Activated CD8-positive, alpha-beta memory T cell treated with anti-CD3 and anti-CD28 coated beads for 24 hours (primary cell): Measurements from ENCODE around the gene RBM34.
A peak's percentile ranks its signal among the peaks of the same experiment; 100 is the strongest.
"Not testable (repeated sequence)": the region's sequence is repeated elsewhere in the genome, so short reads cannot be mapped to it uniquely, and the experiment has no call there.

Source experiments
- DNase-seq: peaks from one replicate; pipeline ENCODE4 v3.0.0-alpha.2; 2020

RBM34 gene

DNA sequence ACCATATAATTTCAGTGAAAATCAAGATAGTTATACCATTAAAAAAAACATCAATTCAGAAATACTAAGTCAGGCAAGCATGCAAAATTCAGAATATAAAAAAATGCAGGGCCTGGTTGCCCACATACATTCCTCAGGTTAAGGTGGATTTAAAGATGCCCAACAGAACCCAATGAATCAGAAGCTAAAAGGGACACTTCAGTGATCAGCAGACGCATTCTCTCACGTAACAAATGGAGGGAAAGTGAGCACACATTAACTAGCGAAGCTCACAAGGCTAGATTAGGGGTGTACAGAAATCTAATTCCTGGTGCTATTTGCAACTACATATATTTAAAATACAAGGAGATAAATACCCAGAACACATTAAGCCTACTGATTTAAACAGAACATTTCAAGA, 49.9 kb downstream of the RBM34 start:
- DNase-seq, result no peak

DNA sequence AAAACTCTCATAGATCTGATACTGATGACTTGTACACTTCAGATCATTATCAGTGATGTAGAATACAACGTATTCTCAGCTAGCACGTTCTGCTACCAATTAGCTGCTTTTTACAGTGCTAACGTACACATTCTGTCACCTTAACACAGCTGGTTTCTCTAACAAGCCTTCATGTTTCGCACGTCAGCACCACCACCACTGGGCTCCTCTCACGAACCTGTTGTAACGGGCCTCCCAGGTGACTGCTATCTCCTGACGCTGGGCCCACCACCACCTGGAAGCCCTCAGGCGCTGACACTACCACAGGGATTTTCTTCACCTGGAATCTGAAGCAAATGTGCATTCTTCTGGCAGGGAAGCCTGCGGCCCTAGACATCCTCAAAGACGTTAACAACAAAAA, 52.2 kb downstream of the RBM34 start:
- peak; percentile 50 for DNase-seq

DNA sequence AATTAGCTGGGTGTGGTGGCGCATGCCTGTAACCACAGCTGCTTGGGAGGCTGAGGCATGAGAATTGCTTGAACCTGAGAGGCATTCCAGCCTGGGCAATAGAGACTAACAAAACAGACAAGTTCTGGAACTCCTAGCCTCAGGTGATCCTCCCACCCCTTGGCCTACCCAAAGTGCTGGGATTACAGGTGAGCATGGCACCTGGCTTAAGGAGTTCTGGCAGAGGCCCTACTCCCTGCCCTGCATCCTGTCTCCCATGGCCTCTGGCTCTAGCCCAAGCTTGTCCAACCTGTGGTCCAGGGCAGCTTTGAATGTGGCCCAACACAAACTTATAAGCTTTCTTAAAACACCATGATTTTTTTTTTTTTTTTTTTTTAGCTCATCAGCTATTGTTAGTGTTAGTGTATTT, 52.9 kb downstream of the RBM34 start:
- peak; percentile 57 for DNase-seq

DNA sequence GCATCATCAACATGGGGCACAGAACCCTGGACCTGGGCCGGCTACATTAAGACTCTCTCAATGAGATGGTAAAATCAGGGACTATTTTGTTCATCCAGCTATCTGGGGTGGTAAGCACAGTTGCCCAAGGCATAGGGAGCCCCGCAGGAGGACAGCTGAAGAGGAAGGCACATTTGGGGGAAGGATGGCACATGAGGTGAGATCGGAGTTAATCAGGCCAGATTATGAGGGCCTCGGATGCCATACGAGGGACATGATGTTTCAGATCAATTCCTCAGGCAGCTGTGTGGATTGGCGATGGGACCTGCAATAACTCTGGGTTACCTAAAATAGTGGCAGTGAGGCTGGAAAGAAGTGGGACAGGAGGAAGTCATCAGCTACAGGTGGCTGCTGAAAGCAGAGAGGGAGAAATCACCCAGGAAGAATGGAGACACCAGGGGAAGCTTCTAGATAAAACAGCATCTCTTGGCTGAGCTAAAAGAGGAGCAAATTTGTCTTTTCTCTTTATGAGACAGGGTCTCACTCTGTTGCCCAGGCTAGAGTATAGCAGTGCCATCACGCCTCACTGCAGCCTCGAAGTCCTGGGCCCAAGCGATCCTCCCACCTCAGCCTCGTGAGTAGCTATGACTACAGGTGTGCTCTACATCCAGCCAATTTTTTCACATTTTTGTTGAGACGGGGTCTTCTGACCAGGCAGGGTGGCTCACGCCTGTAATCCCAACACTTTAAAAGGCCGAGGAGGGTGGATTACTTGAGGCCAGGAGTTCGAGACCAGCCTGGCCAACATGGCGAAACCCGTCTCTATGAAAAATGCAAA, 53.5 kb downstream of the RBM34 start:
- DNase-seq, result peak; percentile 55

- peak; percentile 54 for DNase-seq
Observed at GRCh38 chr1:235106457-235106856, 54.6 kb downstream of the RBM34 start.

DNA sequence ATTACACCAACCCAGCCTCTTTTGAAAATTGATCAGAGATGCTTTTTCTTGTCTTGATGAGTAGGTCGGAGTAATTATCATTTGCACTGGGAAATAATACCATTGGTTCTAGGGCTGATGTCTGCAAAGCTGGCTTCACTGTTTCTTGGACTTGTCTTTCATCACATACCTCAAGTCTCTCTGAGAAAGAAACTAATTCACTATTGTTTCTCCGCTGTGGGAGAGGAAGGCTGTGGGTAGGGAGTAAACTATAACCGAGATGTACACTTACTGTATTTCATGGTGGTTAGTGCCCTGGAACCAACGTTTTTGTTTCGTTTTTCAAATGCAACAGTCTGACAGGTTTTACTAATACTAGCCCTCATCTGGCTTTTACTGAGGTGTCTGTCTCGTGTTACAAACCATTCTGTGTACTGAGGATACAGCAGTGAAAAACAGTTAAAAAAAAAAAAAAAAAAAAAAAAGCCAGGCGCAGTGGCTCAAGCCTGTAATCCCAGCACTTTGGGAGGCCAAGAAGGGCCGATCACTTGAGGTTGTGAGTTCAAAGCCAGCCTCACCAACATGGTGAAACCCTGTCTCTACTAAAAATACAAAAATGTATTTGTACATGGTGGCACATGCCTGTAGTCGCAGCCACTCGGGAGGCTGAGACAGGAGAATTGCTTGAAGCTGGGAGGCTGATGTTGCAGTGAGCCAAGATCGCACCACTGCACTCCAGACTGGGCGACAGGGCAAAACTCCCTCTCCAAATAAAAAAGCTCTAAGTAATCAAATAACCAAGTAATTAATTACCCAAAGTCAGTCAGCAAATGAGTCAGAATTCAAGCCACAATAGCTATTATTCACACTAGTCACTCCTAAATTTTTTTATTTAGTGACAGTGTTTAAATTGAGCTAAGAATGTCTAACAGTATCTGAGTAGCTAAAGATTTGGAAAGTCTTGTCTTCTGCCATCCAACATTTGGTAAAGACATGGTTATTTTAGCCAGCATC, 55.7 kb downstream of the RBM34 start:
- peak; percentile 56 for DNase-seq

- peak; percentile 49 for DNase-seq
Observed at GRCh38 chr1:235102993-235103411, 58.0 kb downstream of the RBM34 start.

GRCh38 chr1:235102259-235102582, 58.8 kb downstream of the RBM34 start:
- no peak for DNase-seq

GRCh38 chr1:235101558-235102258, 59.3 kb downstream of the RBM34 start:
- DNase-seq, result peak; percentile 30

DNA sequence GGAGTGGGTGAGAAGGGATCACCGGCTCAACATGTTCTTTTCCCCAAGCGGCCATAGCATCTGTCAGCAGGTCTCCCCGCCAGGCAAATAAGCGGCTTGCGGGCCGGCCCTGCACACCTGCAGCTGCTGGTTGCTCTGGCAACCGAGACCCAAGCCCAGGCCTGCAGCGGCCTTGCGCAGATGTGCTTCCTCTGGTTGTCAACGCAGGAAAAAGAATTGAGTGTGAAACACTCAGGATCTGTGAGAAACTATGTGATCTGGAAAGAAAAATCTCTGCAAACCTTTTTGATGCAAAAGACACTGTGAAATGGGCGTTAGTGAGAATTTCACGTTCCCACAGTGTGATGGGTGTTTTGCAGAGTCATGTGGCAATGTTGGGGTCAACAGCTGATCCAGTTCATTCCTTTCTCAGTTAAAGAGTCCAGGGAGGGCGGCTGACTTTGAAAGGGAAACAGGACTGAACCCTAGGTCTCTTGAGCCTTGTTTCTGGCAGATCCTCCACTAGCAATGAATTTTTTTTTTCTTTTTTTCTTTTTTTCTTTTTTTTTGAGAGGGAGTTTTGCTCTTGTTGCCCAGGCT, 60.8 kb downstream of the RBM34 start:
- DNase-seq, result peak; percentile 42

GRCh38 chr1:235098991-235099390, 62.1 kb downstream of the RBM34 start:
- peak; percentile 50 for DNase-seq

DNA sequence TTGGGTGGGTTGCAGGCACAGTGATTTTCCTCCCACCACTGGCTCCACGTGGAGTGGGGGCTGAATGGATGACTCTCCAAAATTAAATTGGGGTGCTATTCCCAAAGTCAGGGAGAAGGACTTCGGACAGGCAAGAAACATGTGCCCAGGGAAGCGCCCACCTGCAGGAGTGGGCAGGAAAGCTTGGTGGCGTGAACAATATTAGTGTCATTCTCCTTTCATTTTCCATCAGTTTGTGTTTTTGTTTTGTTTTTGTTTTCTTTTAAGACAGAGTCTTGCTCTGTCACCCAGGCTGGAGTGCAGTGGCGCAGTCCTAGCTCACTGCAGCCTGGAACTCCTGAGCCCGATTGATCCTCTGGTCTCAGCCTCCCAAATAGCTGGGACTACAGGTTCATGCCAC, 62.5 kb downstream of the RBM34 start:
- peak; percentile 21 for DNase-seq

DNA sequence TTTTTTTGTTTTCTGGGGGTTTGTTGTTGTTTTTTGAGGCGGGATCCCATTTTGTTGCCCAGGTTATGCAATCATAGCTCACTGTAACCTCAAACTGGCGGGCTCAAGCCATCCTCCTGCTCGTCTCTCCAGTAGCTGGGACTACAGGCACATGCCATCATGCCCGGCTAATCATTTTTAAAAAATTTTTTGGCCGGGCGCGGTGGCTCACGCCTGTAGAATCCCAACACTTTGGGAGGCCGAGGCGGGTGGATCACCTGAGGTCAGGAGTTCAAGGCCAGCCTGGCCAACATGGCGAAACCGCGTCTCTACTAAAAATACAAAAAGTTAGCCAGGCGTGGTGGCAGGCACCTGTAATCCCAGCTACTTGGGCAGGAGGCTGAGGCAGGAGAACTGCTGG, 63.5 kb downstream of the RBM34 start:
- DNase-seq, result not testable (repeated sequence)

DNA sequence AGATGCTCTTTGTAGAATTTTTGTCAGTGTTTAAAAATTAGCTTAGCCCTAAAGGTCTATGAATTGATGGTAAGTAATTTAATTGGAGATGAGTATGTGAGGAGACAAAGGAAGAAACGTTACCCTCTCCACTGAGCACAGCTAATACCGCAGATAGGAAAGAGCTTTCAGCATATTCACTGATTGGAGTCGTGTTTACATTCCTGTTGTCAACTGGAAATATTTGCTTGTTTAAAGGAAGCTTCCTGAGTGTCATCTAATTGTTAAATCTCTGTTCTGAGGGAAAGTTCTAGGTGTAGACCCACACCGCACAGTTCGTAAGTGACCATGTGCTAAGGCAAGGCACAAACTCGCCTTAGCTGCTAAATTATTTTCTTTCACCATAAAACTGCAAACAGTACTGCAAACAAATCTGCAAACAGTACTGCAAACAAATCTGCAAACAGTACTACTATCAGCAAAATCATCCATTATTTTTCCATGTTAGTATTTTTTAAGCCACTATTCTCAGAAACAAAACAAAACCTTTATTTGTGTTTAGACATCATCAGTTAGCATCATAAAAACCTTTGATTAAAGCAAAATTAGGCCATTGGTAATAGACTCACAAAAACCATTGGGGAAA, 65.0 kb downstream of the RBM34 start:
- no peak for DNase-seq

- DNase-seq, result peak; percentile 94
Observed at GRCh38 chr1:235093696-235094592, 67.1 kb downstream of the RBM34 start.

DNA sequence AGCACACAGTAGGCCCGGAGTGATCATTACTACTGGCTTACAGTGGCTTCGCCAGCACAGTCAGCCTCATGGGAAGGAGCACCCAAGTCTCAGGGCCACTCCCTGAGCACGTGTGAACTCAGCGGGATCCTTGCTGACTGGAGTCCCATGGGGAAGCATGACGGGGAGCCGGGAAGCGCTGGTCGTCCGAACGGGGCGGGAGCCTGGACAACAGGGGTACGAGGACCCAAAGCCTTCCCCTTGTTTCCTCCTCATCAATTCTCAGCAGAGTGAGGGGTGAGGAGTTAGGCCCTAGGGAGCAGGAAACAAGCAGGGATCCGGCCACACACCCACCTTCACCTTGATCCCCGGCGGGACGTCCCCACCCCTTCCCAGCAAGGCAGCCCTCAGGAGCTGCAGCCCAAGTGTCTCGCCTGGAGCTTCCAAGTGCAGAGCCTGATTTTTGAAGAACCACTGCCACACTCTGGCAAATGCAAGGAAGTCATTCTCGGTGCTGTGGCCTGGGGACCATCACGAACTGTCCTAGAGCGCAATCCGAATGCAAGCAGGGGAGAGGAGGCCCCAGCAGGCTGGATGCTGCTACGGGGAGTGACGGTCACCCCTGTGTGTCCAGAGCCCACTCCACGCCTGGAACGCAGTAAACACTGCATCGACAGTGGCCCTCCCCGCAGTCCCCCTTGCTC, 67.9 kb downstream of the RBM34 start:
- no peak for DNase-seq

- not testable (repeated sequence) for DNase-seq
Observed at GRCh38 chr1:235092415-235092814, 68.6 kb downstream of the RBM34 start.

- not testable (repeated sequence) for DNase-seq
Observed at GRCh38 chr1:235092045-235092406, 69.0 kb downstream of the RBM34 start.

DNA sequence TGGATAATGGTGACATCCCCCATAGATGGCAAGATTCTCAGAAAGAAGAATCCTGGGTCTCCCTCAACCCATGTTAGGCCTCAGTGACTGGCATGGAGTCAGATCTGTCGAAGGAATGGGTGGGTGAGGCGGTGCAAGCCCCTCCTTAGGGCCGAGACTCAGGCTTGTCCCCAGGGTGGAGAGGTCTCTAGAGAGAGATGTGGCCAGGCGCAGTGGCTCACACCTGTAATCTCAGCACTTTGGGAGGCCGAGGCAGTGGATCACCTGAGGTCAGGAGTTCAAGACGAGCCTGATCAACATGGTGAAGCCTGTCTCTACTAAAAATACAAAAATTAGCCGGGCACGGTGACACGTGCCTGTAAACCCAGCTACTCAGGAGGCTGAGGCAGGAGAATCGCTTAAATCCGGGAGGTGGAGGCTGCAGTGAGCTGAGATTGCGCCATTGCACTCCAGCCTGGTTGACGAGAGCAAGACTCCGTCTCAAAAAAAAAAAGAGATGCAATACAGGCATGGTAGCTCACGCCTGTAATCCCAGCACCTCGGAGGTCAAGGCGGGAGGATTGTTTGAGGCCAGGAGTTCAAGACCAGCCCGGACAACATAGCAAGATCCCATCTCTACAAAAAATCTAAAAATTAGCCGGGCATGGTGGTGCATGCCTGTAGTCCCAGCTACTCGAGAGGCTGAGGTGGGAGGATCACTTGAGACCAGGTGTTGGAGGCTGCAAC, 69.6 kb downstream of the RBM34 start:
- DNase-seq, result not testable (repeated sequence)
